Right lobe of liver (tissue), 4 donors: ENCODE results near the gene SOX12.

ENCODE experiments used
- CTCF ChIP-seq, 4 donors: fragments of 200-600 bp in 3 of 4; fragments of 450-650 bp in 1 of 4; IDR thresholded peaks; one replicate each; pipeline versions ENCODE4 v1.5.1 to v1.8.0; 2016 to 2022; ENCODE audit warnings: antibody characterized with exemption in 4 of 4, mild to moderate bottlenecking in 2 of 4
- POLR2A ChIP-seq: fragments of 450-650 bp; IDR thresholded peaks from one replicate; pipeline ENCODE4 v1.6.1; 2017; ENCODE audit warnings: antibody characterized with exemption, mild to moderate bottlenecking
- donor health status: DM: no; HTN: no; CAD: no.
- donor health status: DM: no; HTN: no; CAD: no.
- donor health status: DM: no; HTN: yes; CAD: no.

DNA sequence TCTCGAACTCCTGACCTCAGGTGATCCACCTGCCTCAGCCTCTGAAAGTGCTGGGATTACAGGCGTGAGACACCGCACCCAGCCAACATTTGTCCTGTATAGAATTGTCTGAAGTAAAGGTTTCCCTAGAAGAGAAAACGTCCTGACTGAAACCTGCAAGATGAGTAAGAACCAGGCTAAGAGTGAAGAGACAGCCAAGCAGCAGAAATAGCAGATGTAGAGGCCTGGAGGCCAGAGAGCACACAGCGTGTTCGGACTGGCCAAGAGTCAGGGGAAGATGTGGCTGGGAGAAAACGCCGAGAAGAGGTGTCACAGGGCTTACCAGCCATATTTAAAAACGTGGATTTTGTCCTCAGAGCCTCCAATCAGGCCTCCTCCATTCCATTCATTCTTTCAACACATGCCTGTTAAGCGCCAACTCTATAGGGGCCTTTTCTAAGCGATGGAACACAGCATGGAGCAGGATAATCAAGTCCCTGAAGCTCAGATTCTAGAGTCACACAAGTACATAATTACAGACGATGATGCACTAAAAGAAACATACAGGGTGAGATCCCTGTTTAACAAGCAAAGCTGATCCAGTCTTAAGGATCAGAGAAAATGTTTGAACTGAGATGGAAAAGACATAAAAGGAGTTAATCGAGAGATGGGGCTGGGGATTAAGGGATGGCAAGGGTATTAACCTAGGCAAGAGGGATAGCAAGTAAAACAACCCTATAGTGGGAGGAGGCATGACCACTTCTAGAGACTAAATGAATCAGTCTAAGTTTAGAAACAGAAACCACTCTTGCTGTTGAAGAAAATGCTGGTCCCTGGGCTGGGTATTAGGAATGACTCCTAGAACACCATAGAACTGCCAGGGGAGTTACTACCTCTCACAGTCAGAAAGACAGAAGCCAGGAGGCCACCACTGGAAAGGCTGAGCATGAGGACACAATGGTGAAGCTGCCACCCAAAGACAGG lies 23.2 kb upstream of the SOX12 start:
- TF ChIP-seq CTCF (IDR thresholded peaks at IDR 0.05), result no peak
- no peak for TF ChIP-seq POLR2A
